COR-L47 (cell line): ENCODE results near the gene MACROD2.

Experiments used
- DNase-seq: peaks from one replicate; lab custom pipeline; 2025; lab: John Stamatoyannopoulos, UW

Gene MACROD2

DNA sequence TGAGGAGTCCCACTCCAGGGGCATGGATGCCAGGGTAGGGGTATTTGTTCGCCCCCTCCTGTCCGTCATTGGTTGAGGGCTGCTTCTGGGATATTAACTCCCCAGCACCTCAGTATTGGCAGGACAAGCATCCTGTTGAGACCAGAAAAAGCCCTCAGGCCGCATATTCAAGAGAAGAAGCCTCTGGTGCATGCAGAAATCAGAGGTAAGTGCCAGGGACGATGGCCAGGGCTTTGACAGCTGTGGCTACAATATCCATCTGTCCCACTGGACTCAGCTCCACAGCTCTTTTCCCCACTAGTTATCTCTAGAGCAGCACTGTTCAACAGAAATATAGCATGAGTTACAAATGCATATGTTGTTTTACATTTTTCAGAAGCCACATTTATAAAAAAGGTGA, 1926.6 kb downstream of the MACROD2 start:
- DNase-seq: no peak

- DNase-seq: no peak
Measured at GRCh38 chr20:15922556-15922955, 1927.2 kb downstream of the MACROD2 start.

DNA sequence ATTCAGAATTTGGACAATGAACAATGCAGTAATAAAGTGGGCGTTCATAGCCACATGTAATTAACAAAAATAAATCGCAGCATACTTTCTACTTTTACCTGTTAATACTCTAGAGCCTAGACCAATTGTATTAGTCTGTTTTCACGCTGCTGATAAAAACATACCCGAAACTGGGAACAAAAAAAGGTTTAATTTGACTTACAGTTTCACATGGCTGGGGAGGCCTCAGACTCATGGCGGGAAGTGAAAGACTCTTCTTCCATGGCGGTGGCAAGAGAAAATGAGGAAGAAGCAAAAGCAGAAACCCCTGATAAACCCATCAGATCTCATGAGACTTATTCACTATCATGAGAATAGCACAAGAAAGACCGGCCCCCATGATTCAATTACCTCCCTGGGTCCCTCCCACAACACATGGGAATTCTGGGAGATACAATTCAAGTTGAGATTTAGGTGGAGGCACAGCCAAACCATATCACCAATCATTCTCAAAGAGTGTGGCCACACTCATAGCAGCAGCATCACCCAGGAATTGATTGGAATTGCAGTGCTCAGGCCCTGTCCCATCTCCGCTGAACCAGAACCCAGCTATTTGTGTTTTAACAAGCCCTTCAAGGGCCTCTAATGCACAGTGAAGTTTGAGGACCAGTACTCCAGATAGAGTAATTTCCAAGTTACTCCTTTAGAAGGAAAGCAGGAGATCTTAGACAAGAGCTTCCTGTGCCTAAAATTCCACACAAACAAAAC, 1927.9 kb downstream of the MACROD2 start:
- DNase-seq: no peak

DNA sequence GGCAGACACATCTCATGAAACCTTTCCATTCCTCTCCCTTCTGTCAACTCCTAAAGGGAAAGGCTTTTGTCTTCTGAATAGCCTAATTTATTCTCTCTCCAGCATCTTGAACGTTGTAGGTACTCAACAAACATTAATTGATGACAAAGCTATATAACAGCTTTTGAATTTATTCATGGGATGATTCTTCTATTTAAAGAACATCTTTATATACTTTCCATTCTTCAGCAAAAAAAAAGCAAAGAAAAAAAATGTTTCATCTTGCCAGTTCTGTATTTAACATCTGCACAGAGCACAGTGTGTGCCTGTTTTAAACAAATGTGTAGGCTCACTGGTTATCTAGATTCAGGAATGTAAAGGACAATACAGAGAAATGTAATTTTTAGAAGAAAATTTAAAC, 1929.2 kb downstream of the MACROD2 start:
- DNase-seq: no peak

GRCh38 chr20:15925376-15925775, 1930.1 kb downstream of the MACROD2 start:
- no peak for DNase-seq

DNA sequence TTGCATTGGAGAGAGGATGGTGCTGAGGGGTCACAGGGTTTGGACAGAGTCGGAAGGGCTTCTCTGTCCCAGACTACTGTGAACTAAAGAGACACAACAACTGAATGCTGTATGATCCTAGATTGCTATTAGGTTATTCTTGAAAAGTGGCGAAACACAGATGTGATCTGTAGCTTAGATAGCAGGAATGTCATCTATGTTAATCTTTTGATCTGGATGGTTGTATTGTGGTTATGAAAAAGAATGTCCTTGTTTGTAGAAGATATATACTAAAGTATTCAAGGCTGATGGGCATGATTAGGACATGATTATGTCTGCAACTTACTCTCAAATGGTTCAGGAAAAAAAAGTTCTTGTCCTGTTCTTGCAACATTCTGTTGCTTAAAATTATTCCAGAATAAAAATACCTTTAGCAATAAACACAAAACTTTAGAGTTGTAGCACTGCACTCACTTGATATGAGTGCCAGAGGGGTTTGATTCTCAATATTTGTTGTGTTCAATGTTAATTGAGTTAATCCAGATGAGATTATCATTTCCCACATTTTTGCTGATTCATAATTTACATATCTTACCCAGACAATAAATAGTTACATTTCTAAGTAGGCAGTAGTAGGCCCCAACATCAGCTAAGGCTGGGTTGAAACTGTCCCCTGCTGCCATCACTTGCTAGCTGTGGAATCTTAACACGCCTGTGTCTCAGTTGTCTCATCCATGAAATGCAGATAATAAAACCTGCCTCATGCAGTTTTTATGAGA, 1932.8 kb downstream of the MACROD2 start:
- DNase-seq: no peak

- no peak for DNase-seq
Measured at GRCh38 chr20:15928946-15929345, 1933.6 kb downstream of the MACROD2 start.

DNA sequence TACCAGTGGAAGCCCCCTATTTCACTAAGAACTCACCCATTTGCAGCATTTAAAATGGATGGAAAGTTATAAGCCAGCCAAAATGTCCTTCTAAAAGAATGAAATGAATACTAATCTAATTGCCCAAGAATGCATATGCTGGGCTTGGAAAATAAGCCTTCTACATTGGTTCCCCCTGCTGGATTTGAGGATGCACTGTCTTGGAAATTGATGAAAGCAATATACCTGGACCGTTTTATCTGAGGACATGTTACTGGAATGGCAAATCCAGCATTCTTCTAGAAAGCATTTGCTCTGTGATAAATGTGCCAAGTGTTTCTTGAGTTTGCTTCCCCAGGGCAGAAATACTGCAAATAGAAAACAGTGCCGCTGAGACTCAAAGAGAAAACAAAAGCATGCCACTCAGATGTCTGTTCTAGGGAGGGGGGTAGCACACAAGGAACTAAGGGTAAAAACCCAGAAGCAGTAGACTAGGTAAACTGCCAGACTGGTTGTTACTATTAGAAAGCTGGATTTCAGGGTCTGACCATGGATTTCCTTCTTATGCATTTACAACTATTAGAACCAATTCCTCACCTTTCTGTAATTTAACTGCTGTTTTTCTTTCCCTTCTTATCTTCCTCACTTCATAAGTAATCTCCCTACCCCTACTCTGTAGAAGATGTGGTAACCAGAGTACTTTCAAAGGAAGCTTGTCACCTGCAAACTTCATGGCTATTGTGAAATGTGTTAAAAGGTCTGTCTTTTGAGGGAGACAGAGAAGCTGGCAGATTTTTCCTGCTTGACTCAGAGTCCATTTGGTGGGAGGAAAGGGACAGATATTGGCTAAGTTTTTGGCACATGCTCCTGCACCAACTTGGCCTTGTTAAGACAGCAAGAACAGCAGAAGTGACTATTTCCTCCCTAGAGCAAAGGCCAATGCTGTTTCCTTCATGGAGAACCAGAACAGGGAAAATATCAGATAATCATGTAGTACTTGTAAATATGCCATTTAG, 1935.3 kb downstream of the MACROD2 start:
- DNase-seq: no peak

GRCh38 chr20:15931897-15932296, 1936.6 kb downstream of the MACROD2 start:
- DNase-seq: no peak

- DNase-seq: no peak
Measured at GRCh38 chr20:15937179-15937578, 1941.9 kb downstream of the MACROD2 start.

GRCh38 chr20:15938847-15939246, 1943.5 kb downstream of the MACROD2 start:
- DNase-seq: no peak

GRCh38 chr20:15940127-15940526, 1944.8 kb downstream of the MACROD2 start:
- DNase-seq: no peak

DNA sequence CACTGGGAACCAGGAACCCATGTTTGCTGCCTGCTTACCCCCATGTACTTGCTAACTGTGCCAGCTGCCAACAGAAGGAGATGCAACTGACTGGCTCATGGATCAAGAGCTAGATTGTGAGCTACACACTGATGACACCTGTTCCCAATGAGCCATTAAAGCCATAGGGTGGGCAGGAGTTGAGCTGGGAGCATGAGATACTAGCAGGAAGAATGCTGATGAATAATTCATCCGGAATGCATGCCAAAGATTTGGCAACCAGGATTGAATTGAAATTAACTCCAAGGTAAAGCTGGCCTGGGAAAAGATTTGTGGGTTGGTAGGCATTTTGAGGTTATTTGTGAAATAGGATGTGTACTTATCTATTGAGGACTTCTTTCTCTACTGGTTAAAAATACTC, 1946.8 kb downstream of the MACROD2 start:
- no peak for DNase-seq

GRCh38 chr20:15945289-15945688, 1950.0 kb downstream of the MACROD2 start:
- DNase-seq: no peak

- DNase-seq: no peak
Measured at GRCh38 chr20:15949391-15949790, 1954.1 kb downstream of the MACROD2 start.

DNA sequence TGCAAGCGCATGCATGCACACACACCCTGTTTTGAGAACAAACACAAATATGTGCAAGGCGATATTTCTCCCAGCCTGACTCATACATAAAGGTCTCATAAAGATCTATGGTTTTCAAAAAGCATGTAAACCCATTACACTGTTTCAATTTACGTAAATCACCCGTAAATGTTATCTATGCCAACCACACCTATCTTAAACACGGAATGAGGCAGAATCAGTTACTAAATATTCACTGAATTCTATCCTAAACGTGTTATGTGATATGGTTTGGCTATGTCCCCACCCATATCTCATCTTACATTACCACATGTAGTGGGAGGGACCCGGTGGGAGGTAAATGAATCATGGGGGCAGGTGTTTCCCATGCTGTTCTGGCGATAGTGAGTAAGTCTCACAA, 1956.3 kb downstream of the MACROD2 start:
- DNase-seq: no peak

- DNase-seq: no peak
Measured at GRCh38 chr20:15958142-15958541, 1962.8 kb downstream of the MACROD2 start.

DNA sequence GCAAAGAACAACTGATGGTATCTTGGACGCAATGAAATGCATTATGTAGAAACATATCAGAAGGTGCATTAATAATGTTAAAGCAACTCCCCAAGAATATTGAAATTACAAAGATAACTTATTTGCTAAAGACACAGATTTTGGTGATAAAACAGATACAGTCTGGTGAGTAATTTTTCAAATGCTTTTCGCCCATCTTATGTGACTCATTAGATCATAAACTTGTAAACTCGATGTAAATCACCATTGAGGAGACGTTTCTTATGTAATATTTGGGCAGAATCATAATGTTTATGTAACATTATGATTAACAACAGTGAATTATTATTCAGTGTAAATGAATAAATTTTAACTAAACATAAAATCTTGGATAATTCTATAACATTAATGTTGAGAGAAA, 1969.8 kb downstream of the MACROD2 start:
- no peak for DNase-seq

DNA sequence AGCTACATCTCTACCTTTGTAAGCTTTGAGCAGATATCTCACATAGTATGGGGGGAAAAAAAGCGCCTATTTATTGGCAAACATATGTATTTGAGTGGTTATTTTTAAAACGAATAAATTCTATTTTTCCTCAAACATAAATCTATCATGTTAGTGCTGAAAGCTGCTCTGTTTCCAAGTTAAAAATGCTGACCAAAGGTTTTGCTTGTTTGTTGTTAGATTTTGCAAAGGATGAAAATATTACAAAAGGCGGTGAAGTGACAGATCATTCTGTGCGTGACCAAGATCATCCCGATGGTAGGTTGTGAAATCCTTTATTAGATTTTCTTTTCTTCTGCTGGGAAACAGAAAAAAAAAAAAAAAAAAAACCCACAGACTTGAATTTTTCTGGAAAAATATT, 1972.0 kb downstream of the MACROD2 start:
- DNase-seq: no peak

DNA sequence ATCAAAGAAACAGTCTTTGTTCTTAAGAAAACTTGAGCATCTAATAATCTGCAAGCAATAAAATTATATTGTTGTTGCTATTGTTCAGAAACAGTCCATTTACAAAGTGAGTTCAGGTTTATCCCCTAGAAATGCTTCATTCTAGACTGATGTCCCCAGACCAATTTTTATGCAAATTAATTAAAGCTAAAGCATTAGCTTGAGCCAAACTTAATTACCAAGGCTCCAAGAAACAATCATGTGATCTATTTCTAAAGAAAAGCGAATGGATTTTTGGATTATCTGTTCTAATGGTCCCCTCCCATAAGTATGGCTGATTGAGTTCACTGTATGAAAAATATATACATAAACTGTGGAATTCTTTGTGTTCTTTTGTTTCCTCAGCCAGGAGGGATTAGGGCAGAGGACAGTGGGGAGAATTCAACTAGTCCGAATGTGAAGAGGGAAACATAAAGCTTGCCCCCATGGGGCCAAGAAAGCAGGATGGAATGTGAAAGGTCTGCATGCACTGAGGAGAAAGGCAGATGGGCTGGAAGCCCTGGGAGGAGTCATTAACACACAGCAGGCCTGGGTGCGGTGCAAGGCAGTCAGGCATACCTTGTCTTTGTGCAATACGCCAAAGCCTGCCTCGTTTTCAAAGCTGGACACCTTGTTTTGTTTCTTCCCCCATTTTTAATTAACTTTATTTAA, 1980.9 kb downstream of the MACROD2 start:
- DNase-seq: no peak

GRCh38 chr20:15977026-15977425, 1981.7 kb downstream of the MACROD2 start:
- no peak for DNase-seq

GRCh38 chr20:15977758-15978157, 1982.4 kb downstream of the MACROD2 start:
- no peak for DNase-seq
